Measurements from ENCODE around the gene SPHK2. TPM values are rescaled to one million over a fixed set of nuclear protein-coding genes. Genes with fewer than 3 reads are reported as not detected.

The SPHK2 gene
- total RNA-seq, 1 donor from 2014 or later: 21.2 TPM

- DNase-seq (ENCODE audit: extremely low read depth, low read depth, low spot score): no peak
Observed at GRCh38 chr19:48603850-48604249, 15.5 kb upstream of the SPHK2 start.

DNA sequence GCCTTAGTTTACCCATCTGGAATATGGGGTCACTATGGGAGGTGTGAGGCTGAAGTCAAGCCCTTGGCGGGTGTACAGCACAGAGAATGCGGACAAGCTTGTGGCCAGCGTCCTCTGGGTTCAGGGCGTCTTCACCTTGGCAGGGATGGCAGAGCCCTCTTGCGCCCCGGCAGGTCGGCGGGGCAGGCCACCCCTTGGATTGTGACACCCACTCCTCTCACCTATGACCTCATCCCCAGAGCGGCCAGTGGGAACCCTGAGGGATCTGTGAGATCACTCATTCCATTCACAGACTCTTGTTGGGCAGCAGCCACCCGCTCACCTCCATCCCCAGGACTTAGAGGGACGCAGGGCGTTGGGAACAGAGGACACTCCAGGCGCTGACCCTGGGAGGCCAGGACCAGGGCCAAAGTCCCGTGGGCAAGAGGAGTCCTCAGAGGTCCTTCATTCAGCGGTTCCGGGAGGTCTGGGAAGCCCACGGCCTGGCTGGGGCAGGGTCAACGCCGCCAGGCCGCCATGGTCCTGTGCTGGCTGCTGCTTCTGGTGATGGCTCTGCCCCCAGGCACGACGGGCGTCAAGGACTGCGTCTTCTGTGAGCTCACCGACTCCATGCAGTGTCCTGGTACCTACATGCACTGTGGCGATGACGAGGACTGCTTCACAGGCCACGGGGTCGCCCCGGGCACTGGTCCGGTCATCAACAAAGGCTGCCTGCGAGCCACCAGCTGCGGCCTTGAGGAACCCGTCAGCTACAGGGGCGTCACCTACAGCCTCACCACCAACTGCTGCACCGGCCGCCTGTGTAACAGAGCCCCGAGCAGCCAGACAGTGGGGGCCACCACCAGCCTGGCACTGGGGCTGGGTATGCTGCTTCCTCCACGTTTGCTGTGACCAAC is 12.6 kb upstream of the SPHK2 start, which contains the start of gene SPACA4:
Gene SPACA4, plus strand, starts transcription at position 280 of the 896 bp plus-strand sequence. Its CDS starts 237 bp downstream, at position 517.
- DNase-seq (ENCODE audit: extremely low read depth, low read depth, low spot score): no peak

GRCh38 chr19:48607359-48607755 is 11.9 kb upstream of the SPHK2 start:
- DNase-seq (ENCODE audit: extremely low read depth, low read depth, low spot score): no peak

DNA sequence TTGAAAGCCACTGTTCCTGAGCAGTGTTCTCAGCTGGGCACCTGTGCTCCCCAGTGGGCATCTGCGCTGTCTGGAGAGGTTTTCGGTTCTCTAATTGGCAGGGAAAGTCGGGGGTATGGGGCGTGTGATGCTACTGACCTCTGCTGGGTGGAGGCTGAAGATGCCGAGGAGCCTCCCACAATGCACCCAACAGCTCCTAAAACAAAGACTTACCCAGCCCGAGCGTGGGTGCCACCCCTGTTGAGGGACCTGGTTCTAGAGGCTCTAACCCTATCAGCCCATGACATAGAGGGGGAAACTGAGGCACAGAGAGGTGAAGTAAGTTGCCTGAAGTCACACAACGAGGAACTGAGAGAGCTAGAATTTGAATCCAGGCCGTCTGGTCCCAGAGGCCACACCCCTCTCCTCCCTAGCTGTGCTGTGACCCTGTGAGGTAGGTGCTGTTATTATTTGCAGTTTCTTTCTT is 10.5 kb upstream of the SPHK2 start:
- DNase-seq (ENCODE audit: extremely low read depth, low read depth, low spot score): no peak

GRCh38 chr19:48609571-48610108 is 9.7 kb upstream of the SPHK2 start:
- no peak for DNase-seq (ENCODE audit: extremely low read depth, low read depth, low spot score)

DNA sequence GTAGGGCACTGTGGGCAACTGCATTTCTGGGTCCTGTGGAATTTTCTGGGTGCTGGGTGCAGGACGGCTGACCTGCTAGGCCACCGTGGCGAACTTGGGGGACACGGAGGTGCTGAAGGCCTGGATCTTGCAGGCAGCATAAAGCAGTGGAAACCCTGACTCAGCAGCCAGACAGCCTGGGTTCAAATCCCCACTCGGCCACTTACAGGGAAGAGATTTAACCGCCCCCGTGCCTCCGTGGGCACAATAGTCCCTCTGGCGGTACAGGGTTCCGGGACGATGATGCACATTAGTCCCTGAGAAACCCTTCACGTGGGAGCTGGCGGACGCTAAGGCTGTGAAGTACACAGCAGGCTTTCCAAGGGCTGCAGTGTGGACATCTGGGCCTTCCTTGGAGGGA is 7.4 kb upstream of the SPHK2 start:
- DNase-seq (ENCODE audit: extremely low read depth, low read depth, low spot score): no peak

- no peak for DNase-seq (ENCODE audit: extremely low read depth, low read depth, low spot score)
Observed at GRCh38 chr19:48613024-48613851, 6.1 kb upstream of the SPHK2 start.

DNA sequence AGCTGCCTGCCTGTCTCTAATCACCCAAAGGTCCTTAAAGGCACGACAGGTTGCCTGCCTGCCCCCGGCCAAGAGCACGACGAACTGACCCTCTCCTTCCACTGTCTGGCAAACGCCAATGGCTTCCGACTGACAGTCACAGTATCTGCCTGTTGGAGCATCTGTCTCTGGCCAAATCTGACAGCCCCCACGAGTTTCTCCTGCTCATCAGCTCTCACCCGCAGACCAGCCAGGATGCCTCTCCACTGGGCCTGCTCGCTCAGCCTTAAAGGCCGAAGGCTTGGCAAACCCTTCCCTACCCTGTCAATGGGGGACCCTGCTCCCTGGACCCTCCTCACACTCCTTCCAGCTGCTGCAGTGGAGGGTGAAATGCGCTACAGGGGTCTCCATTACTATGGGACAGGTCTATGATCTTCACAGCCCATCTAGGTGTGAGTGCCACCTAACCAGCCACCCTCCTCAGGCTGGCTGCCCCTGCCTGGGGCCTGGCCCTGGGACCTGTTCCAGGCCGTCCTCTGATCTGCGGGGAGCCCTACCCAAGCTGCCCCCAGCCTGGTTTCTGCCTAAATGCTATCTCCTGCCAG is 5.4 kb upstream of the SPHK2 start:
- DNase-seq (ENCODE audit: extremely low read depth, low read depth, low spot score): no peak

DNA sequence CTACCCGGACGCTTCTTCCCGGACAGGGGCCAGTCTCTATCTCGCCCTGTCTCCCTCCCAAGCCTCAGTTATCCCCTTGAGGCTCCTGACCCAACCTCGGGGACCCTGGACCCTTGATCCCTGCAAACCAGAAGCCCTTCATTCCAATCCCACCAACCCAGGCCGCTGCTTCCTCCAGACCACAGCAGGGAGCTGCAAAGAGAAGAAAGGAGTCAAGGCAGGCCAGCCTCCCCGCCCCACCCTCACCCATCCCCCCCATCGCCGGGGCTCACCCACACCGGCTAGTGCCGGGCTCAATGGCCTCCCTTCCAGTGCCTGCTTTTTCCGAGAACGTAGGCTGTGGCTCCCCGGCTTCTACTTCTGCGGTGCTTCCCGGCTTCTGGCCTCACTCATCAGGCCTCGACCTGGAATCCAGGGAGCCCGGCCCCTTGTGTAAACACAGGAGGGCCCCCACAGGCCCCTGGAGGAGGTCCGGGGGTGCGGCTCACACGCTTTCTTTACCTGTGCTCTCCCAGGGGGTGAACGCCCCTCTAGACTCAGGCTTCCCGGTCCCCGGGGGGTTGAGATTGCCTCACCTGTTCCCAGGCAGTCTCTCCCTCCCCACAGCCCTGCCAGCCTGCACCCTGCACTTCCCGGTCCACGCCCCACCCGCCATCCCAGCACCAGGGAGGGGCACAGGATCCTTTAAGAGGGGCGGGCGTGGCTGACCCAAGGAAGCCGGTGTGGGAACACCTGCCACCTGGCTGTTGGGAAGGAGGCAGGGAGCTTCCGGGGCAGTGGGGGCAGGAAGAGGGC is 4.7 kb upstream of the SPHK2 start, which contains the start of gene FAM83E:
Gene FAM83E, minus strand, starts transcription at position 641 of the 795 bp plus-strand sequence. CDS start 1,704 bp downstream, outside the sequence.
- DNase-seq (ENCODE audit: extremely low read depth, low read depth, low spot score): no peak

- DNase-seq (ENCODE audit: extremely low read depth, low read depth, low spot score): no peak
Observed at GRCh38 chr19:48615231-48616040, 3.9 kb upstream of the SPHK2 start.

GRCh38 chr19:48616041-48616436 is 3.3 kb upstream of the SPHK2 start:
- no peak for DNase-seq (ENCODE audit: extremely low read depth, low read depth, low spot score)

GRCh38 chr19:48616491-48617056 is 2.7 kb upstream of the SPHK2 start:
- DNase-seq (ENCODE audit: extremely low read depth, low read depth, low spot score): no peak

DNA sequence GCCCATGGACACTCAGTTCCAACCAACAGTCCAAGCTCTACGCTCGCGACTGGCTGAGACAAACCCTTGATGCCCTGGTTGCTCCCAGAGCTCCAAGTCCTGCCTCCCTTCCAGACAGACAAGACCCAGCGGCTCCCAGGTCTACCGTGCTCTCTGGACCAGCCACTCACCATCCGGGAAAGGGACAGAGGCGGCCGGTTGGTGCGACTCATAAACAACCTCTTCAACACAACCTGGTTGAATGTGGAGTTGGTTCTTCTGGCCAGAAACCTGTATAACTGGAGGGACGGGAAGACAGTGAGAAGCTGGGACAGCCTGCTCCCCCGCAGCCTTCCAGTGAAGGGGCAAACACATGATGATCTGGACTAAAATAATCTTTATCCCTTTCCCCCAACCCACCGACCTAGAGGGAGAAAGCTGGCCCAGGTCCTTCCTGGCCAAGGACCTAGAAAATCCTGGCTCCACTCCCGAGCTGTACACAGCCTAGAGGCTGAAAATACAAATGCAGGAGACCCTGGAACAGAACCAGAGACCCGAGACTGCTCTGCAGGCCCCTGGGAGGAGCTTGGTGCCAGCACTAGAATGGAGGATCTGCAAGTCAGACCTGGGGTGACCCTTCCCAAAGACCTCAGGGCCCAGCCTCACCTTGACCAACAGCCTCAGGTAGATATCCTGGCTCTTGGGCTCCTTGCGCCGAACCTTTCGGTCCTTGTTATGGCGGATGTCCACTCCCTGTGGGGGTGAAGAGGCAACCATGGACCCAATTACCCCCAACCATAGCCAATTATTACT is 2.0 kb upstream of the SPHK2 start:
- DNase-seq (ENCODE audit: extremely low read depth, low read depth, low spot score): no peak

DNA sequence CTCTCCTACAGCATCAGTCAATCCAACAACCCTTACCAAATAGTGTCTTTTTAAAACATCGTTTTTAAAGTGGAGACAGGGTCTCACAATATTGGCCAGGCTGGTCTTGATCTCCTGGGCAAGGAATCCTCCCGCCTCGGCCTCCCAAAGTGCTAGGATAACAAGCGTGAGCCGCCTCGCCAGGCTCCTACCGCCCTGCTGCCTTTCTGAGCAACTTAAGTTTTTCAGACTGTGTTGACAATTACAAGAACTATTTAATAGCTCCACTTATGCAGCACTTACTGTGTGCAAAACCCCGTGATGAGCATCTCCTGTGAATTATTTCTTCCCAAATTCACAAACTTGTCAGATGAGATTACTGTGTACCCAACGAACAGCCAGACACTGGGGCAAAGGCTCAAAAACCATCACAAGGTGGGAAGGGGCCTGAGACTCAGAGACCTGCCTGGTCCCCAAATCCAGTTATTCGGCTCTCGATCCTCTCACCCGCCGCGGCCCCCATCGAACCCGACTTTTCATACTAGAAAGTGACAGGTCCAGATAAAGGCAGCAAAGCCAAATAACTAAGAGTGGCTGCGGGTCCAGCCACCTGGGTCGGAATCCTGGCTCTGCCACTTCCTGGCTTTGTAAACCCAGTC is 909 bp upstream of the SPHK2 start:
- no peak for DNase-seq (ENCODE audit: extremely low read depth, low read depth, low spot score)

- DNase-seq (ENCODE audit: extremely low read depth, low read depth, low spot score): no peak
Observed at GRCh38 chr19:48619692-48620585, 633 bp downstream of the SPHK2 start.

- DNase-seq (ENCODE audit: extremely low read depth, low read depth, low spot score): no peak
Observed at GRCh38 chr19:48623556-48624066, 4.3 kb downstream of the SPHK2 start.

Measured in glomerular endothelial cell (primary cell).